K562 (cell line): ENCODE results near the gene CYSRT1. TPM values are rescaled to one million over a fixed set of nuclear protein-coding genes. Genes with fewer than 3 reads are reported as not detected.

Experiments
- CTCFL ChIP-seq: IDR thresholded peaks from 2 replicates; pipeline ENCODE4 v1.6.1; 2011; ENCODE audit warnings: borderline replicate concordance, low read depth, mild to moderate bottlenecking, moderate library complexity, low read length; ENCODE audit not compliant: insufficient read depth, poor library complexity, severe bottlenecking
- DLX4 ChIP-seq: fragments of 250-450 bp; sonication (Bioruptor Pico); IDR thresholded peaks from 2 replicates; pipeline ENCODE4 v1.6.1; 2021; ENCODE audit warnings: mild to moderate bottlenecking
- FOXO4 ChIP-seq: fragments of 450-650 bp; formaldehyde crosslinking; IDR thresholded peaks from 2 replicates; pipeline ENCODE4 v1.4.0; 2020; ENCODE audit warnings: mild to moderate bottlenecking, moderate library complexity
- LEF1 ChIP-seq: fragments of 450-650 bp; IDR thresholded peaks from 2 replicates; pipeline ENCODE4 v1.6.1; 2016; ENCODE audit warnings: mild to moderate bottlenecking
- NFATC3 ChIP-seq: fragments of 450-650 bp; IDR thresholded peaks from 2 replicates; pipeline ENCODE4 v1.6.1; 2017; ENCODE audit warnings: mild to moderate bottlenecking
- PPARD ChIP-seq: fragments of 250-450 bp; sonication (Bioruptor Pico); IDR thresholded peaks from 2 replicates; pipeline ENCODE4 v1.8.0; 2022; ENCODE audit warnings: inconsistent platforms, mild to moderate bottlenecking, moderate library complexity
- SIN3A ChIP-seq, 2 experiments: fragments of 150-350 bp in 1 of 2; IDR thresholded peaks; 2 replicates each; pipeline ENCODE4 v1.6.1; 2011 to 2016; ENCODE audit warnings: borderline replicate concordance in 2 of 2, low read depth in 2 of 2, low read length in 2 of 2, mild to moderate bottlenecking in 2 of 2, moderate library complexity in 2 of 2; ENCODE audit not compliant: control insufficient read depth in 1 of 2
- TCF7 ChIP-seq: sonication (generic); IDR thresholded peaks from 2 replicates; pipeline ENCODE4 v1.6.1; 2016; ENCODE audit warnings: antibody characterized with exemption, borderline replicate concordance
- TCF7L2 ChIP-seq: fragments of 150-350 bp; IDR thresholded peaks from 2 replicates; pipeline ENCODE4 v1.6.1; 2016; ENCODE audit warnings: low read depth, mild to moderate bottlenecking, low read length, moderate library complexity
- TSHZ1 ChIP-seq: fragments of 250-450 bp; sonication (Bioruptor Pico); IDR thresholded peaks from 2 replicates; pipeline ENCODE4 v1.4.0; 2020; ENCODE audit warnings: mild to moderate bottlenecking, moderate library complexity
- ZBTB2 ChIP-seq: fragments of 450-650 bp; IDR thresholded peaks from 2 replicates; pipeline ENCODE4 v1.6.1; 2016; ENCODE audit warnings: antibody characterized with exemption
- ZBTB9 ChIP-seq: fragments of 450-650 bp; formaldehyde crosslinking; IDR thresholded peaks from 2 replicates; pipeline ENCODE4 v1.4.0; 2020; ENCODE audit warnings: mild to moderate bottlenecking, moderate library complexity
- ZNF41 ChIP-seq: fragments of 250-450 bp; sonication (Bioruptor Pico); conservative IDR thresholded peaks from 2 replicates; pipeline ENCODE4 v1.4.0; 2020; ENCODE audit warnings: mild to moderate bottlenecking
- ZNF449 ChIP-seq: fragments of 250-450 bp; sonication (Bioruptor Pico); IDR thresholded peaks from 2 replicates; pipeline ENCODE4 v1.8.0; 2022; ENCODE audit warnings: moderate library complexity, mild to moderate bottlenecking, inconsistent platforms
- polyA plus RNA-seq, 8 experiments: library from polyadenylated mRNA; depleted of rRNA in 4 of 8; stranded (reverse) in 5 of 8; unstranded in 3 of 8; fragments of >200 nt; fragmentation: Nextera tagmentation in 2 of 8; fragmentation: Illumina TruSeq in 1 of 8; extraction: Ambion mirVana in 2 of 8; extraction: Trizol in 1 of 8; gene quantifications; 2 replicates each; pipeline versions ENCODE4 v1.2.1 to v1.2.3, GENCODE V29; 2011 to 2014; ENCODE audit warnings: inconsistent platforms in 1 of 8, missing spikeins in 1 of 8
- total RNA-seq, 7 experiments: library from RNA; depleted of rRNA in 6 of 7; stranded (reverse); fragments of >200 nt in 6 of 7; fragmentation: Illumina TruSeq in 2 of 7; extraction: Trizol in 2 of 7; gene quantifications; 2 replicates each; pipeline versions ENCODE4 v1.2.1 to v1.2.3, GENCODE V29; 2011 to 2021; ENCODE audit warnings: low replicate concordance in 1 of 7

CYSRT1 gene
- total and polyA plus RNA-seq, 9 of the 15 experiments (the other 6 are each of a cell fraction or from before 2014, with no cell fraction given) = 0.04 to 1.4 (median 0.42) TPM; not detected in 3

- no peak for TF ChIP-seq NFATC3
- TF ChIP-seq PPARD = no peak
- TF ChIP-seq CTCFL = no peak
- no peak for TF ChIP-seq ZNF41
- peak; percentile 70 for TF ChIP-seq ZBTB9
- TF ChIP-seq SIN3A (IDR thresholded peaks at IDR 0.05; ENCODE audit: borderline replicate concordance in 2 of 2, control insufficient read depth in 1 of 2, low read depth in 2 of 2, low read length in 2 of 2) = peak in 1 of 2 experiments; percentile 70; a peak in 1 of 4 replicates
- TF ChIP-seq ZBTB2 = no peak
- no peak for TF ChIP-seq TSHZ1
- peak; percentile 64; the same call in 1 of the 2 replicates for TF ChIP-seq FOXO4
- peak; percentile 26; the same call in 1 of the 2 replicates for TF ChIP-seq TCF7
- no peak for TF ChIP-seq DLX4 (CRISPR knock-in tag)
- TF ChIP-seq TCF7L2 = no peak
- peak; percentile 42; the same call in 1 of the 2 replicates for TF ChIP-seq LEF1
- TF ChIP-seq ZNF449 (CRISPR knock-in tag) = no peak
Measured at GRCh38 chr9:137240841-137241489, 16.0 kb downstream of the CYSRT1 start, which contains the start of gene TUBB4B (continued).
